Muscle layer of duodenum (tissue), 2 donors: ENCODE measurements around the gene TDRD9.
A peak's percentile ranks its signal among the peaks of the same experiment; 100 is the strongest.

ENCODE experiments used
- H3K27ac ChIP-seq: one replicate; pipeline ENCODE4 v1.7.0; 2013; ENCODE audit warnings: mild to moderate bottlenecking, low read length
- H3K27me3 ChIP-seq: one replicate; pipeline ENCODE4 v1.7.0; 2013; ENCODE audit warnings: low read depth, mild to moderate bottlenecking, control low read depth, low read length
- H3K36me3 ChIP-seq, 2 donors: one replicate each; pipeline ENCODE4 v1.7.0; 2013; ENCODE audit warnings: low read length in 2 of 2, control low read depth in 1 of 2, mild to moderate bottlenecking in 1 of 2; ENCODE audit not compliant: insufficient read depth in 2 of 2, control insufficient read depth in 1 of 2
- H3K4me1 ChIP-seq, 2 donors: one replicate each; pipeline ENCODE4 v1.7.0; 2013; ENCODE audit warnings: low read length in 2 of 2, mild to moderate bottlenecking in 2 of 2, control low read depth in 1 of 2, moderate library complexity in 1 of 2; ENCODE audit not compliant: insufficient read depth in 2 of 2, control insufficient read depth in 1 of 2
- H3K4me3 ChIP-seq, 2 donors: one replicate each; pipeline ENCODE4 v1.7.0; 2013; ENCODE audit warnings: low read length in 2 of 2, low read depth in 1 of 2, mild to moderate bottlenecking in 1 of 2
- H3K9me3 ChIP-seq, 2 donors: one replicate each; pipeline ENCODE4 v1.7.0; 2013; ENCODE audit warnings: low read length in 2 of 2, control low read depth in 1 of 2, mild to moderate bottlenecking in 1 of 2; ENCODE audit not compliant: control insufficient read depth in 1 of 2
- donor health status: healthy.

TDRD9 gene

GRCh38 chr14:104082807-104083206, 154.6 kb downstream of the TDRD9 start:
- Histone ChIP-seq H3K4me1 (peaks cover 0 to 6% of the 10 kb centered on the region in 2 donors), H3K36me3 (no peaks in the 10 kb centered on the region), H3K4me3 (no peak overlapping the region), H3K27ac (no peak overlapping the region), H3K9me3 (no peaks in the 10 kb centered on the region), H3K27me3 (peaks cover 6% of the 10 kb centered on the region)

DNA sequence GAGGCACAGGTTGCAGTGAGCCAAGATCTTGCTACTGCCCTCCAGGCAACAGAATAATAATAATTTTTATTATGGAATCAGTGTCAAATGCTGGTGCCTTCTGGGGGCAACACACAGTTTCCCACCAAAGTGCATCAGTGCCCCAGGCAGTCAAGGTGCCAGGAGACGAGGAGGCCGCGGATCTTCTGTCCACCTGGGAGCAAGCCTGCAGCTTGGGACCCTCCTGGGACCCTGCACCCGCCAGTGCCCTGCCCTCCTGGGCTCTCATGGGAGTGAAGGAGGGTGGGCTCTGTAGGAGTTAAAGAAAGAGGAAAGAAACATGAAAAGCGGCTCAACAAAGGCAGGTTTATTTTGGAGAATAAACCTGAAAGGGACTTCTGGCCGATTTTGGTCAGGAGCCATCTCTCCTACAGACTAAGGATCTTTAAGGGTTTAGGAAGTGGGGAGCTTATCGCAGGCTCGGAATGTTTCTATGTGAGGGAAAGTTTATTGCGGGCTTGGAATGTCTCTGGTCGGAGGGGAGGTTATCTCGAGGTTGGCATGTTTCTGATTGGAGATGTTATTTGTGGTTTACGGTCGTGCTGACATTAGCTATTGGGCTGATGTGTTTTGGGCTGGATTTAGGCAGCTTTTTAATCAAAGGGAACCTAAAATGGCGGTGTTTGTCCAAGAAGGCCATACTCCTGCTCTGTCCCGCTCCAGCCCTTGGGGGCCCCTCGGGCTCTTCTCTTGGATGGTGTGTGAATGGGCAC, 156.2 kb downstream of the TDRD9 start:
- Histone ChIP-seq H3K27me3 (peaks cover 6% of the 10 kb centered on the region), H3K9me3 (no peaks in the 10 kb centered on the region), H3K4me3 (no peak overlapping the region), H3K27ac (no peak overlapping the region), H3K4me1 (peaks cover 0 to 6% of the 10 kb centered on the region in 2 donors), H3K36me3 (no peaks in the 10 kb centered on the region)

DNA sequence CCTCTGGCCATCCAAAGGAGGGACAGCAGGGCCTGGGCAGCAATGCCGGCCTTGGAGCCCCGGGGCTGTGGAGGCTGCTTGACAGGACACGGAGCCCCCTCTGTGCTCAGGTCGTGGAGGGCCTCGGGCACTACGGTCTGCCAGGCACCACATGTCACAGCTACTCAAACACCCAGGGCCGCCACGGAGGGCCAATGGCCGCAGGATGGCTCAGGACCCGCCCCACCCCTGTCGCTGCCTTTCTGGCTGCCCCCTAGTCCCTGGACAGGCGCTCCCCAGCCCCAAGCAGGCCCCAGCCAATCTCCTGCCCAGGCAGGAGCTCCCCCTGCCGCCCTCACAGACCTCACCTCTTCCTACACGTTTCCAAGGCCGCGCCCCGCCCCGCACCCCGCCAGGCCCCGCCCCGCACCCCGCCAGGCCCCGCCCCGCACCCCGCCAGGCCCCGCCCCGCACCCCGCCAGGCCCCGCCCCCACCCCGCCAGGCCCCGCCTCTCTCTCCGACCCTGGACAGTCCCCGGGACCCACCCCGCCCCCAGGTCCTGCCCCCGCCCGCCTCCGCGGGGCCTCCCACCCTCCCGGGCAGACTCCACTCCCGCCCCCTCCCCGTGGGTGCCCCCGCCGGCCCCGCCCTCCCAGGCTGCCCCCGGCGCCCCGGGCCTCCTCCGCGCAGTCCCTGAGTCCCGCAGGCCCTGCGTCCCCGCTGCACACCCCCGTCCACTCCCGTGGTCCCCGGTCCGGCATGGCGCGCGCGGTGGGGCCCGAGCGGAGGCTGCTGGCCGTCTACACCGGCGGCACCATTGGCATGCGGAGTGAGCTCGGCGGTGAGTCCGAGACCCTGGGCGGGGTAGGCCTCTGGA, 157.0 kb downstream of the TDRD9 start, which contains the start of gene ASPG:
Gene ASPG (plus strand): TSS at position 669 of the 857 bp plus-strand sequence. CDS start 71 bp downstream, at position 740.
- peak within 1 kb of the TSS in 1 of 2 donors; percentile 47 for H3K4me3 ChIP-seq
- peaks cover 6% of the 10 kb centered on the region for H3K27me3 ChIP-seq
- no peaks in the 10 kb centered on the region for H3K36me3 ChIP-seq
- peaks cover 0 to 6% of the 10 kb centered on the region in 2 donors for H3K4me1 ChIP-seq
- no peak within 1 kb of the TSS for H3K27ac ChIP-seq
- H3K9me3 ChIP-seq, result no peaks in the 10 kb centered on the region

GRCh38 chr14:104085889-104086201, 157.6 kb downstream of the TDRD9 start:
- H3K4me3 ChIP-seq, result peak overlapping the region in 1 of 2 donors; percentile 47
- no peaks in the 10 kb centered on the region for H3K36me3 ChIP-seq
- no peaks in the 10 kb centered on the region for H3K9me3 ChIP-seq
- H3K27me3 ChIP-seq, result peaks cover 6% of the 10 kb centered on the region
- no peak overlapping the region for H3K27ac ChIP-seq
- H3K4me1 ChIP-seq, result peaks cover 0 to 6% of the 10 kb centered on the region in 2 donors

DNA sequence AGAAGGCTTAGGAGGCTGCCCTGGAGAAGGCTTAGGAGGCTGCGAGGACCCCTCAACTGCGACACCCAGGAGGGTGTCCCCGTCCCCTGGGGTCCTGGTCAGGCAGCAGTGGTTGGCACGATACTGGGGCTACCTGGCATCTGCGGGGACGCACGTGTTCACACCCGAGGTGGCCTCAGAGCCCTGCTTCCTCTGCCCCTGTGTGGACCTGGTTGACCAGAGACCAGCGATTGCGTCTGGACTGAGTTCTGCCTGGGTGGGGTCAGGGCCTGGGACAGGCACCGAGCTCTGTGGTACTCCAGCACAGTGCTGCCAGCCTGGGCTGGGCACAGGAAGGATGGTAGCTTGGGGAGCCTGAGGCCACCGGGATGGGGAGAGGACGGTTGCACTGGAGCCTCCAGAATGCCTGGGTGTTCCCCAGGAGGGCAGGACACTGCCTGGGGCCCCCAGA, 158.0 kb downstream of the TDRD9 start:
- H3K9me3 ChIP-seq, result no peaks in the 10 kb centered on the region
- H3K27ac ChIP-seq, result no peak overlapping the region
- H3K4me3 ChIP-seq, result no peak overlapping the region
- H3K4me1 ChIP-seq, result peaks cover 0 to 6% of the 10 kb centered on the region in 2 donors
- no peaks in the 10 kb centered on the region for H3K36me3 ChIP-seq
- H3K27me3 ChIP-seq, result peaks cover 6% of the 10 kb centered on the region

GRCh38 chr14:104086661-104087461, 158.6 kb downstream of the TDRD9 start:
- H3K36me3 ChIP-seq, result no peaks in the 10 kb centered on the region
- H3K4me1 ChIP-seq, result peaks cover 0 to 6% of the 10 kb centered on the region in 2 donors
- no peak overlapping the region for H3K27ac ChIP-seq
- H3K27me3 ChIP-seq, result peaks cover 6% of the 10 kb centered on the region
- H3K4me3 ChIP-seq, result no peak overlapping the region
- H3K9me3 ChIP-seq, result no peaks in the 10 kb centered on the region

DNA sequence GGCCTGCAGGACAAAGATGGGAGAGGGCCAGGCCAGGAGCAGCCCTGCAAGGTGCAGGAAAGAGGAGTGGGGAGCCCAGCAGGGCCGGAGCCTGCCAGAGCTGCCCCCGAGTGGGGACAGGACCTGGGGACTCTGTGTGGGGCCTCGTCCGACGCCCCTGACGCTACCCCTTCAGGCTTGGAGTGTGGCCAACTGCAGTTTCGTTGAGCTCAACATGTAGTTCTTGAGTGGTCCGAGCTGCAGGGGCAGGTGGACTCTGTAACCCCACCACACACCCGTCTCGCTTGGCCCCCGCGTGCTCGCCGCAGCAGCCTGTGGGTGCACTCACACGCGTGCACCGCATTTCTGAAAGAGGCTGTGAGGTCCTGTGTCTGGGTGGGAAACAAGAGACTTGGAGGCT, 159.2 kb downstream of the TDRD9 start:
- Histone ChIP-seq H3K4me1 (peaks cover 0 to 6% of the 10 kb centered on the region in 2 donors), H3K27ac (no peak overlapping the region), H3K27me3 (peaks cover 6% of the 10 kb centered on the region), H3K4me3 (no peak overlapping the region), H3K9me3 (no peaks in the 10 kb centered on the region), H3K36me3 (no peaks in the 10 kb centered on the region)

DNA sequence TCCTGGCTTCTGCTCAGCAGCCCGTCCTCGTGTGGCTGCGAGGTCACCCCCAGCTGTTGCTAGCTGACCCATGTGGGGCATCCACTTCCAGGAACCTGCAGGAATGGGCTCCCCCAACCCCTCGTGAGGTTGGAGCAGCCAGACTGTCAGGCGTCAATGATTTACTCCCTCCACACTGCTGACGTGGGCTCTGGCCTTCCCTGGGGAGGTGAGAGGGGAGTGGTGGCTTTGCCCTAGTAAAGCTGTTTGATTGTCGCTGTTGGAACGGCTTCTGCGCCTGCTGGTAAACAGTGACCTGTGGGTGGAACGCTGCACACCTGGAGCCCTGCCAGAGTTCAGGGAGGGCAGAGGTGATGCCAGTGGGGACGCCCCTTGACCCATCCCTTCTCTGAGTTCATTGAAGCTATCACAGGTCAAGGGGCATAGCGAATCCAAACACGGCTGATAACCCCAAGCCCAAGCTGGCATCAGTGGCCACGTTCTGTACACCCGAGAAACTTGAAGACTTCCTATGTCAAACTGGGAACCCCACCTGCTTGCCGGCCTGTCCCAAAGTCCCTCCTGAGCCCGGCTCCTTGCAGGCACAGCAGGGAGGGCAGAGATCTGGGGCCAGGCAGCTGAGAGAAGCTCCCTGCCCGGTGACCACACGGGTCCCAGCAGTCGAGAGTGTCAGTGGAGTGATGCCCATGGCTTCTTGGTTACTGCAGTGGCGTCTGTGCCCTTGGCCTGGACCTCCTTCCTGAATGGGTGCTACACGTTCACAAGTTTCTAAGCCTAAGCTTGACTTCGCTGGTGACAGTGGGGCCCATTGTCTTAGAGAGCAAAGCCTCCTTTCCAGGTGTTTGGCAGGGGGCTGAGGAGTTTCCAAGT, 160.0 kb downstream of the TDRD9 start:
- Histone ChIP-seq H3K9me3 (no peaks in the 10 kb centered on the region), H3K27me3 (peaks cover 6% of the 10 kb centered on the region), H3K27ac (no peak overlapping the region), H3K4me3 (no peak overlapping the region), H3K36me3 (no peaks in the 10 kb centered on the region), H3K4me1 (peaks cover 0 to 6% of the 10 kb centered on the region in 2 donors)

DNA sequence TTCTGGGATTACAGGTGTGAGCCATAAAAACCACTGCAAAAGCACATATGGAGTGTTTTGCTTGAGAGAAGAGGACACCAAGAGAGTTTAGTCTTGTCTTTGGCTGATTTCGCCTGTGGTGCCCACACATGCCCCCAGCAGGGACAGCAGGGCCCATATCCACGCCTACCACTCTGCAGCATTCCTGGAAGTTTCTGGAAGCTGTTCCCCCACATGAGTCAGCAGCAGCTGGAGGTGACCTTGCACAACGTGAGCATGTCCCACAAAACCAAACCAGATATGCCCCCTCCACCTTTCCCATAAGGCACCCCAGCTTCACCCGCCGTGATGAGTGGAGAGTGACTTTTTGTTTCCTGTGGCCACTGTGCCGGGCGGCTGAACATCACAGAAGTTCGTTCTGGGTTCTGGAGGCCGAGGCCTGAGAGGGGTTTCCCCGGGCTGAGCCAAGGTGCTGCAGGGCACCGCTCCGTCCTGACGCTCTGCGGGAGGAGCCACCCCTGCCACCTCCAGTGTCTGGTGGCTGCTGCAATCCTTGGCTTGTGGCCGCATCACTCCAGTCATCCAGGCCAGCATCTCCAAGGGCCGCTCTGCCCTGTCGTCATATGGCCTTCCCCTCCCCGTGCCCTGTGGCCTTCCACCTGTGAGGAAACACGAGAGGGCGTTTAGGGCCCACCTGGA, 162.0 kb downstream of the TDRD9 start:
- Histone ChIP-seq H3K27ac (no peak overlapping the region), H3K27me3 (peaks cover 6% of the 10 kb centered on the region)

More for the DNA sequence above, 162.0 kb downstream of the TDRD9 start:
- Histone ChIP-seq H3K4me1 (peaks cover 0 to 6% of the 10 kb centered on the region in 2 donors), H3K9me3 (no peaks in the 10 kb centered on the region), H3K4me3 (no peak overlapping the region), H3K36me3 (no peaks in the 10 kb centered on the region)
